Mammary epithelial cell (primary cell): ENCODE data around the gene NR2C2.

Experiments used
- EZH2 ChIP-seq: IDR thresholded peaks from 2 replicates; pipeline ENCODE4 v1.6.1; 2012; ENCODE audit warnings: low read length, inconsistent platforms, borderline replicate concordance
- TF ChIP-seq, protein P1 (sequence below), 2 donors: IDR thresholded peaks in 1 of 2; conservative IDR thresholded peaks in 1 of 2; 2 replicates each; pipeline ENCODE4 v1.5.1; 2011 to 2012; ENCODE audit warnings: inconsistent platforms in 2 of 2, low read length in 2 of 2, mild to moderate bottlenecking in 2 of 2, control low read depth in 1 of 2, low read depth in 1 of 2; ENCODE audit not compliant: insufficient read depth in 1 of 2; ENCODE audit errors: extremely low read depth in 1 of 2

- no peak for TF ChIP-seq EZH2
- TF ChIP-seq, protein P1, sequence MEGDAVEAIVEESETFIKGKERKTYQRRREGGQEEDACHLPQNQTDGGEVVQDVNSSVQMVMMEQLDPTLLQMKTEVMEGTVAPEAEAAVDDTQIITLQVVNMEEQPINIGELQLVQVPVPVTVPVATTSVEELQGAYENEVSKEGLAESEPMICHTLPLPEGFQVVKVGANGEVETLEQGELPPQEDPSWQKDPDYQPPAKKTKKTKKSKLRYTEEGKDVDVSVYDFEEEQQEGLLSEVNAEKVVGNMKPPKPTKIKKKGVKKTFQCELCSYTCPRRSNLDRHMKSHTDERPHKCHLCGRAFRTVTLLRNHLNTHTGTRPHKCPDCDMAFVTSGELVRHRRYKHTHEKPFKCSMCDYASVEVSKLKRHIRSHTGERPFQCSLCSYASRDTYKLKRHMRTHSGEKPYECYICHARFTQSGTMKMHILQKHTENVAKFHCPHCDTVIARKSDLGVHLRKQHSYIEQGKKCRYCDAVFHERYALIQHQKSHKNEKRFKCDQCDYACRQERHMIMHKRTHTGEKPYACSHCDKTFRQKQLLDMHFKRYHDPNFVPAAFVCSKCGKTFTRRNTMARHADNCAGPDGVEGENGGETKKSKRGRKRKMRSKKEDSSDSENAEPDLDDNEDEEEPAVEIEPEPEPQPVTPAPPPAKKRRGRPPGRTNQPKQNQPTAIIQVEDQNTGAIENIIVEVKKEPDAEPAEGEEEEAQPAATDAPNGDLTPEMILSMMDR (conservative IDR thresholded peaks at IDR 0.05 in 1 of 2, IDR thresholded peaks at IDR 0.05 in 1 of 2; ENCODE audit: extremely low read depth in 1 of 2, insufficient read depth in 1 of 2, low read depth in 1 of 2, low read length in 2 of 2), result no peak
Observed at GRCh38 chr3:14962762-14963161, 15.4 kb downstream of the NR2C2 start.
